ENCODE measurements around the gene APBA1. TPM values are rescaled to one million over a fixed set of nuclear protein-coding genes. Genes with fewer than 3 reads are reported as not detected.

APBA1 gene
- total RNA-seq, 1 donor from 2014 or later = 4.3 TPM

DNA sequence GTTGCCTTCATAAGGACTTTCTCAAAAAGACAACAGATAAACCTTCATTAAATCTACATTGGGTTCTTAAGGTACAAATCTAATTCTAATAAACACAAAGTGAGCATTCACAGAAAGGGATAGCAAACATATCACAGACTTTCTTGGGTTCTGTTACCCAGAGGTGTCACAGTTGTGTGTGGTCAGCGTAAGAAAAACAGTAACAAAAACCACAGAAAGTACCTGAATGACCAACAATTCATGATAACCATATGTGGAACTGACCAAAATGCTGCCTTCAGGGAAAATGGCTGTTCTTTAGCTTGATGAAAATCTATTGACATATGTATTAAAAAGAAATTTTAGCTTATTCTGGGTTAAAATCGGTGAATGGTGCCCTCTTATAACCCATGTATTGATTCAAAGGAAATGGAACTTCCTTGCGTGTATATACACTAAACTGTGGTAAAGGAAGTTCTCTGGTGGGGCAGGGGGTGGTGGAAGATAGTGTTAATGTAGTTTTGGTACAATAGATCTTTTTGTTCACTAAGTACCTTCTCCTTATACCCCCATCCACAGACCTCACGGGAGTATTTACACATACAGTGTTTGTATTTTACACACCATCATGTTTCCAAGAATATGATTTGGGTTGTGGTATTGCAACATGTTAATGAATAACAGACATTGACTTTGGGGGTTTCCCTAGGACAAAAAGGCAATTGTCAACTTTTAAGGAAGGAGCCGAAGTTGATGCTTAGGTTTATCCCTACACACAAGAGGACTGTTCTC is 152.5 kb downstream of the APBA1 start:
- TF ChIP-seq, protein P1, sequence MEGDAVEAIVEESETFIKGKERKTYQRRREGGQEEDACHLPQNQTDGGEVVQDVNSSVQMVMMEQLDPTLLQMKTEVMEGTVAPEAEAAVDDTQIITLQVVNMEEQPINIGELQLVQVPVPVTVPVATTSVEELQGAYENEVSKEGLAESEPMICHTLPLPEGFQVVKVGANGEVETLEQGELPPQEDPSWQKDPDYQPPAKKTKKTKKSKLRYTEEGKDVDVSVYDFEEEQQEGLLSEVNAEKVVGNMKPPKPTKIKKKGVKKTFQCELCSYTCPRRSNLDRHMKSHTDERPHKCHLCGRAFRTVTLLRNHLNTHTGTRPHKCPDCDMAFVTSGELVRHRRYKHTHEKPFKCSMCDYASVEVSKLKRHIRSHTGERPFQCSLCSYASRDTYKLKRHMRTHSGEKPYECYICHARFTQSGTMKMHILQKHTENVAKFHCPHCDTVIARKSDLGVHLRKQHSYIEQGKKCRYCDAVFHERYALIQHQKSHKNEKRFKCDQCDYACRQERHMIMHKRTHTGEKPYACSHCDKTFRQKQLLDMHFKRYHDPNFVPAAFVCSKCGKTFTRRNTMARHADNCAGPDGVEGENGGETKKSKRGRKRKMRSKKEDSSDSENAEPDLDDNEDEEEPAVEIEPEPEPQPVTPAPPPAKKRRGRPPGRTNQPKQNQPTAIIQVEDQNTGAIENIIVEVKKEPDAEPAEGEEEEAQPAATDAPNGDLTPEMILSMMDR (IDR thresholded peaks at IDR 0.05) = no peak
- no peak overlapping the region for H3K27ac ChIP-seq
- DNase-seq (no peak), ATAC-seq (no peak)
- H3K4me3 ChIP-seq = no peak overlapping the region
- no peaks in the 10 kb centered on the region for H3K27me3 ChIP-seq (ENCODE audit: low read depth)
- H3K36me3 ChIP-seq = no peaks in the 10 kb centered on the region
- intact Hi-C loops (cut with DNase I) = no loop called here
- H3K9me3 ChIP-seq = no peaks in the 10 kb centered on the region
- no peaks in the 10 kb centered on the region for H3K4me1 ChIP-seq

DNA sequence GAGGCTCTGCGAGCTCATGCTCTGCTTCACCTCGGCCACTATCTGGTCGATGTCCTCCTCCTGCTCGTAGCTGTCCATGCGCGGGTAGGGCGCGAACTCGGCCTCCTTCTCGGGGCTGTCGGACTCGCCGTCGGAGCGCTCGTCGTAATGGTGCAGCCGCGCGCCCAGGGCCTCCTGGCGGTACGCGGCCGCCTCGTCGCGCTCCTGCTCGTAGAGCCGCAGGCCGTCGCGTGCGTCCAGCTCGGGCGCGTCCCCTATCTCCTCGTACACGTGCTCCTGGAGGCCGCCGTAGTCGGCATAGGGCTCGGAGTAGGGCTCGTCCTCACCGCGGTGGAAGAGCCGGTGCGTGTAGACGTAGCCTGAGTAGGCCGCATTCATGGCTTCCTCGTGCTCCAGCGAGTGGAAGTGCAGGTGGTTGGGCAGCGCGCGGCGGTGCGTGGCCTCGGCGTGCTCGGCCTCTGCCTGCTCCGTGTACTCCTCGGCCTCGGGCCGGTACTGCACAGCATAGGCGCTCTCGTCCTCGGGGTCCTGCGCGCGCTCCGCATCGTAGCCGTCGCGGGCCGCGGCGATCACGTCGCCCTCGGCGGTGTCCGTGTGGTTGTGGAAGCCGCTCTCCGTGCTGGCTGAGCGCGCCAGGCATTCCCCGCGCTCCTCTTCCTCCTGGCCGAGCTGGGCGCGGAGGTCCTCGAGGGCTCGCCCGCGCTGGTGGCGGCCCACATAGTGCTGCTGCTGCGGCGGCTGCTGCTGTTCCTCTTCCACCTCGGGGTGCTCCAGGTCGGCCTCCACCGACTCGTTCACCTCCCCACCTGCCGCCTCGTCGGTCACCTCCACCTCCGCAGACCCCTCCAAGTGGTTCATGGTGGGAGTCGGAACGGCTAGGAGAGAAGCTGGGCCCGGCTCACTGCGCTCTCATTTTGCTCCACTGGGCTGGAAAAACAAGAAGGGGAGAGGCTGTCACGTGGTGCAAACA is 155.5 kb downstream of the APBA1 start:
- Histone ChIP-seq H3K27ac (no peak overlapping the region), H3K27me3 (ENCODE audit: low read depth) (no peaks in the 10 kb centered on the region), H3K9me3 (no peaks in the 10 kb centered on the region), H3K36me3 (no peaks in the 10 kb centered on the region), H3K4me3 (no peak overlapping the region), H3K4me1 (no peaks in the 10 kb centered on the region)
- peak in 1 of 2 donors; percentile 19 for ATAC-seq
- TF ChIP-seq, protein P1 (IDR thresholded peaks at IDR 0.05) = no peak
- intact Hi-C loops (cut with DNase I) = no loop called here
- no peak for DNase-seq

DNA sequence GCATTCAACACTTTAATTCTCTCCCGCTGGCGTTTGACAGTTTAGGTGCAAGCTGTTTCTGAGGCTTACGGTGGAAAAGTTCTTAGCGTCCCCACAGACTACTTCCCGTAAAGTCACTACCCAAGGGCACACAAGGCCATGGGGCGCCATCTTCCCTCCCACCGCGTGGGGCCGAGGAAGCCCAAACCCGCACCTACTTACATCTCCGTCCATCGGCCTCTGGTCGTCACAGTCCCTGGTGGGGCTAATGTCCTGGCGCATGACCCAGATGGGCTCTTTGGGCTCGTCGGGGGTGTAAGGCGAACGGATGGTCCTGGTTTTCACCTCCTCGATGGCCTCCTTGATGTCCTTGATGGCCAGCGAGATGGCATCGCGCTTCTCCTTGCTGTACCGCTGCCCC is 156.4 kb downstream of the APBA1 start:
- no peak for ATAC-seq
- TF ChIP-seq, protein P1 (IDR thresholded peaks at IDR 0.05) = no peak

DNA sequence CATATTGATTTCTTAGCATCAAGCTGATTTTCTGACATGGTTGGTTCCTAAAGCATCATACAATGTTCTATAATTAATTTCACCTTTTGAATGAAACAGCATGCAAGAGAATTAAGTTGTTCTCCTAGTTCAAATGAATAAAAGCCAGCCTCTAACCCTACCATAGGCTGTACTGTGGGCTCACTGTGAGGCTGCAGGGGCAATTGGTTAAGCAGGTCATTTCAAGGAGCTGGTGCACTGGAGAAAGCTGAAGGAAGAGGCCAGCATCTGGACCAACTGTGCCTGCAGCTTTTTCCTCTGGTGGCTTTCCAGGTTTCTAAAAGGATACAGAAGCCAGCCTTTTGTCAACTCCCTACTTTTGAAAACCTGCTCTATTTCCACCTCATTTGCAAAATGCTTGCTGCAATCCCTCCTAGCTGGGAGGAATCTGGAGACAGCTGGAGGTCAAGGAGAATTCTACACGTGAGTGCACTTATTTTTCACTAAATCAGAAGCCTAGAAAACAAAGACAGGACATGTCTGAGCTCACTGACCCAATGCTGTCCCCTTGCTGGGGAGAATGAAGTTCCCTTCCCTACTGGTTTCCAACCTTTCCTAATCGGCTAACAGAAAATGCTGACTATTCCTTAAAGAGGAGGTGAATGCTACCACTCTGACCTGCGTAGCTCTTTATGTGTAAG is 158.9 kb downstream of the APBA1 start:
- H3K4me1 ChIP-seq = no peaks in the 10 kb centered on the region
- H3K36me3 ChIP-seq = no peaks in the 10 kb centered on the region
- no peak for ATAC-seq
- intact Hi-C loops (cut with DNase I) = no loop called here
- TF ChIP-seq, protein P1 (IDR thresholded peaks at IDR 0.05) = no peak
- no peaks in the 10 kb centered on the region for H3K9me3 ChIP-seq
- no peak for DNase-seq
- H3K27me3 ChIP-seq (ENCODE audit: low read depth) = no peaks in the 10 kb centered on the region
- no peak overlapping the region for H3K4me3 ChIP-seq
- no peak overlapping the region for H3K27ac ChIP-seq

More for the DNA sequence above, 156.4 kb downstream of the APBA1 start:
- DNase-seq = peak; percentile 42
- Histone ChIP-seq H3K36me3 (no peaks in the 10 kb centered on the region), H3K9me3 (no peaks in the 10 kb centered on the region), H3K4me1 (no peaks in the 10 kb centered on the region), H3K27ac (no peak overlapping the region), H3K27me3 (ENCODE audit: low read depth) (no peaks in the 10 kb centered on the region), H3K4me3 (no peak overlapping the region)
- intact Hi-C loops (cut with DNase I) = no loop called here

DNA sequence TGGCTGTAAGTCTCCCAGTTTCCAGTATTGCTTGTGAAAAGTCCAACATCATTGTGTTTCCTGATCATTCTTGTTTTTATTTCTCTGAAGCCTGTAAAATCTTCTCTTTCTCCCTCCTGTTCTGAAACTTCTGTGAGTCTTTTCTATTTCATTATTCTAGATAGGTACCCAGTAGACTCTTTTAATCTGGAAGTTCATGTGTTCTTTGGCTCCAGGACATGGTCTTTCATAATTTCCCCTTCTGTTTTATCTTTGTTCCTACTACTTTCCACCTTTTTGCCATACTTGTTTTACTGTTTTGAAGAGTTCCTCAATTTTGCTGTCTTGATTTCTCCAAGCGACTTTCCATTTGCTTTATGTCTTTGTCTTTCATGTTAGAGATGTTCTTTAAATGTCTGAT is 168.1 kb downstream of the APBA1 start:
- H3K27me3 ChIP-seq (ENCODE audit: low read depth) = no peaks in the 10 kb centered on the region

More for the DNA sequence above, 168.1 kb downstream of the APBA1 start:
- DNase-seq (no peak), ATAC-seq (no peak)
- no peak overlapping the region for H3K27ac ChIP-seq
- H3K36me3 ChIP-seq = no peaks in the 10 kb centered on the region
- intact Hi-C loops (cut with DNase I) = no loop called here
- TF ChIP-seq, protein P1 (IDR thresholded peaks at IDR 0.05) = no peak
- H3K9me3 ChIP-seq = no peaks in the 10 kb centered on the region
- H3K4me3 ChIP-seq = no peak overlapping the region
- no peaks in the 10 kb centered on the region for H3K4me1 ChIP-seq
